GM23338 (cell line): Measurements from ENCODE around the gene SLC29A1.

Source experiments
- CREB1 ChIP-seq: fragments of 250-450 bp; sonication (Bioruptor Pico); IDR thresholded peaks from 2 replicates; pipeline ENCODE4 v1.5.0; 2020; ENCODE audit warnings: low read depth, mild to moderate bottlenecking, moderate library complexity
- EZH2 ChIP-seq: fragments of 200-600 bp; sonication (generic); IDR thresholded peaks from one replicate; pipeline ENCODE4 v1.8.0; 2017; ENCODE audit warnings: antibody characterized with exemption, mild to moderate bottlenecking, low read depth; ENCODE audit not compliant: unreplicated experiment
- EZH2phosphoT487 ChIP-seq: fragments of 200-600 bp; sonication (generic); IDR thresholded peaks from one replicate; pipeline ENCODE4 v1.8.1; 2018; ENCODE audit warnings: antibody characterized with exemption; ENCODE audit not compliant: unreplicated experiment
- JUNB ChIP-seq: IDR thresholded peaks from one replicate; pipeline ENCODE4 v1.6.1; 2016; ENCODE audit warnings: antibody characterized with exemption; ENCODE audit not compliant: unreplicated experiment
- NANOG ChIP-seq: IDR thresholded peaks from 2 replicates; pipeline ENCODE4 v1.6.1; 2016; ENCODE audit warnings: antibody characterized with exemption, borderline replicate concordance
- POLR2AphosphoS5 ChIP-seq: IDR thresholded peaks from 2 replicates; pipeline ENCODE4 v1.6.1; 2016; ENCODE audit warnings: antibody characterized with exemption, low read depth
- STAT1 ChIP-seq: IDR thresholded peaks from one replicate; pipeline ENCODE4 v1.6.1; 2016; ENCODE audit warnings: antibody characterized with exemption; ENCODE audit not compliant: unreplicated experiment
- ZNF114 ChIP-seq: fragments of 250-450 bp; sonication (Bioruptor Pico); IDR thresholded peaks from 2 replicates; pipeline ENCODE4 v1.5.0; 2020; ENCODE audit warnings: mild to moderate bottlenecking, moderate library complexity
- ZNF331 ChIP-seq: fragments of 250-450 bp; sonication (Bioruptor Pico); IDR thresholded peaks from 2 replicates; pipeline ENCODE4 v1.5.0; 2020; ENCODE audit warnings: low read depth, mild to moderate bottlenecking, moderate library complexity
- TF ChIP-seq, protein P1 (sequence below), 2 experiments: fragments of 200-600 bp in 1 of 2; sonication (generic) in 1 of 2; conservative IDR thresholded peaks; 2 replicates each; pipeline versions ENCODE4 v1.5.1 to v1.6.1; 2016 to 2017; ENCODE audit warnings: antibody characterized with exemption in 2 of 2, low read depth in 2 of 2, mild to moderate bottlenecking in 2 of 2, moderate library complexity in 1 of 2
- TF ChIP-seq, protein P2 (sequence below): IDR thresholded peaks from one replicate; pipeline ENCODE4 v1.6.1; 2018; ENCODE audit warnings: antibody characterized with exemption; ENCODE audit not compliant: unreplicated experiment
- TF ChIP-seq, protein P3 (sequence below): IDR thresholded peaks from 2 replicates; pipeline ENCODE4 v1.6.1; 2016; ENCODE audit warnings: antibody characterized with exemption
- TF ChIP-seq, protein P4 (sequence below): fragments of 250-450 bp; sonication (Bioruptor Pico); IDR thresholded peaks from 2 replicates; pipeline ENCODE4 v1.5.0; 2020; ENCODE audit warnings: mild to moderate bottlenecking, moderate library complexity

DNA sequence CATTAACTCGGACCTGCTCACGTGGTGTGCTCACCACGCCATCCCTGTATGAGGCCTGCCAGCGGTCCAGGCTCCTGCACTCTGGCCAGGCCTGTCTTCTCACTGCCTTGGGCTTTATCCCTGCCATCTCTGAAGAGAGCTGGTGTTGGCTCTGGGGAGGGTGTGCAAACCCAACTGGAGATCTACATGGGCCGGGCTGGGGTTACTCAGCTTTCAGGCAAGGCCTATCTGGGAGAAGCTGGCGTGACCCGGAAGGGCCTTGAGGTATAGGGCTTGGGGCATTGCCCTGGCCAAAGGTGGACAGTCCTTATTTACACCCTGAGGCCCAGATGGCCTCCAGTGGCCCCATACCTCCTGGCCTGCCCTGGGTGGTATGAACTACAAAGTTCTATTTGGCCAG, 5.0 kb downstream of the SLC29A1 start:
- TF ChIP-seq, protein P1, sequence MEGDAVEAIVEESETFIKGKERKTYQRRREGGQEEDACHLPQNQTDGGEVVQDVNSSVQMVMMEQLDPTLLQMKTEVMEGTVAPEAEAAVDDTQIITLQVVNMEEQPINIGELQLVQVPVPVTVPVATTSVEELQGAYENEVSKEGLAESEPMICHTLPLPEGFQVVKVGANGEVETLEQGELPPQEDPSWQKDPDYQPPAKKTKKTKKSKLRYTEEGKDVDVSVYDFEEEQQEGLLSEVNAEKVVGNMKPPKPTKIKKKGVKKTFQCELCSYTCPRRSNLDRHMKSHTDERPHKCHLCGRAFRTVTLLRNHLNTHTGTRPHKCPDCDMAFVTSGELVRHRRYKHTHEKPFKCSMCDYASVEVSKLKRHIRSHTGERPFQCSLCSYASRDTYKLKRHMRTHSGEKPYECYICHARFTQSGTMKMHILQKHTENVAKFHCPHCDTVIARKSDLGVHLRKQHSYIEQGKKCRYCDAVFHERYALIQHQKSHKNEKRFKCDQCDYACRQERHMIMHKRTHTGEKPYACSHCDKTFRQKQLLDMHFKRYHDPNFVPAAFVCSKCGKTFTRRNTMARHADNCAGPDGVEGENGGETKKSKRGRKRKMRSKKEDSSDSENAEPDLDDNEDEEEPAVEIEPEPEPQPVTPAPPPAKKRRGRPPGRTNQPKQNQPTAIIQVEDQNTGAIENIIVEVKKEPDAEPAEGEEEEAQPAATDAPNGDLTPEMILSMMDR (conservative IDR thresholded peaks at IDR 0.05; ENCODE audit: low read depth in 2 of 2), result no peak
- no peak for TF ChIP-seq EZH2phosphoT487
- no peak for TF ChIP-seq EZH2
- TF ChIP-seq, protein P2, sequence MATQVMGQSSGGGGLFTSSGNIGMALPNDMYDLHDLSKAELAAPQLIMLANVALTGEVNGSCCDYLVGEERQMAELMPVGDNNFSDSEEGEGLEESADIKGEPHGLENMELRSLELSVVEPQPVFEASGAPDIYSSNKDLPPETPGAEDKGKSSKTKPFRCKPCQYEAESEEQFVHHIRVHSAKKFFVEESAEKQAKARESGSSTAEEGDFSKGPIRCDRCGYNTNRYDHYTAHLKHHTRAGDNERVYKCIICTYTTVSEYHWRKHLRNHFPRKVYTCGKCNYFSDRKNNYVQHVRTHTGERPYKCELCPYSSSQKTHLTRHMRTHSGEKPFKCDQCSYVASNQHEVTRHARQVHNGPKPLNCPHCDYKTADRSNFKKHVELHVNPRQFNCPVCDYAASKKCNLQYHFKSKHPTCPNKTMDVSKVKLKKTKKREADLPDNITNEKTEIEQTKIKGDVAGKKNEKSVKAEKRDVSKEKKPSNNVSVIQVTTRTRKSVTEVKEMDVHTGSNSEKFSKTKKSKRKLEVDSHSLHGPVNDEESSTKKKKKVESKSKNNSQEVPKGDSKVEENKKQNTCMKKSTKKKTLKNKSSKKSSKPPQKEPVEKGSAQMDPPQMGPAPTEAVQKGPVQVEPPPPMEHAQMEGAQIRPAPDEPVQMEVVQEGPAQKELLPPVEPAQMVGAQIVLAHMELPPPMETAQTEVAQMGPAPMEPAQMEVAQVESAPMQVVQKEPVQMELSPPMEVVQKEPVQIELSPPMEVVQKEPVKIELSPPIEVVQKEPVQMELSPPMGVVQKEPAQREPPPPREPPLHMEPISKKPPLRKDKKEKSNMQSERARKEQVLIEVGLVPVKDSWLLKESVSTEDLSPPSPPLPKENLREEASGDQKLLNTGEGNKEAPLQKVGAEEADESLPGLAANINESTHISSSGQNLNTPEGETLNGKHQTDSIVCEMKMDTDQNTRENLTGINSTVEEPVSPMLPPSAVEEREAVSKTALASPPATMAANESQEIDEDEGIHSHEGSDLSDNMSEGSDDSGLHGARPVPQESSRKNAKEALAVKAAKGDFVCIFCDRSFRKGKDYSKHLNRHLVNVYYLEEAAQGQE, result no peak
- no peak for TF ChIP-seq ZNF114
- no peak for TF ChIP-seq POLR2AphosphoS5
- TF ChIP-seq CREB1 (CRISPR knock-in tag), result no peak
- no peak for TF ChIP-seq JUNB
- TF ChIP-seq NANOG, result no peak
- no peak for TF ChIP-seq STAT1
- TF ChIP-seq, protein P3, sequence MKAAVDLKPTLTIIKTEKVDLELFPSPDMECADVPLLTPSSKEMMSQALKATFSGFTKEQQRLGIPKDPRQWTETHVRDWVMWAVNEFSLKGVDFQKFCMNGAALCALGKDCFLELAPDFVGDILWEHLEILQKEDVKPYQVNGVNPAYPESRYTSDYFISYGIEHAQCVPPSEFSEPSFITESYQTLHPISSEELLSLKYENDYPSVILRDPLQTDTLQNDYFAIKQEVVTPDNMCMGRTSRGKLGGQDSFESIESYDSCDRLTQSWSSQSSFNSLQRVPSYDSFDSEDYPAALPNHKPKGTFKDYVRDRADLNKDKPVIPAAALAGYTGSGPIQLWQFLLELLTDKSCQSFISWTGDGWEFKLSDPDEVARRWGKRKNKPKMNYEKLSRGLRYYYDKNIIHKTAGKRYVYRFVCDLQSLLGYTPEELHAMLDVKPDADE, result no peak
- TF ChIP-seq, protein P4, sequence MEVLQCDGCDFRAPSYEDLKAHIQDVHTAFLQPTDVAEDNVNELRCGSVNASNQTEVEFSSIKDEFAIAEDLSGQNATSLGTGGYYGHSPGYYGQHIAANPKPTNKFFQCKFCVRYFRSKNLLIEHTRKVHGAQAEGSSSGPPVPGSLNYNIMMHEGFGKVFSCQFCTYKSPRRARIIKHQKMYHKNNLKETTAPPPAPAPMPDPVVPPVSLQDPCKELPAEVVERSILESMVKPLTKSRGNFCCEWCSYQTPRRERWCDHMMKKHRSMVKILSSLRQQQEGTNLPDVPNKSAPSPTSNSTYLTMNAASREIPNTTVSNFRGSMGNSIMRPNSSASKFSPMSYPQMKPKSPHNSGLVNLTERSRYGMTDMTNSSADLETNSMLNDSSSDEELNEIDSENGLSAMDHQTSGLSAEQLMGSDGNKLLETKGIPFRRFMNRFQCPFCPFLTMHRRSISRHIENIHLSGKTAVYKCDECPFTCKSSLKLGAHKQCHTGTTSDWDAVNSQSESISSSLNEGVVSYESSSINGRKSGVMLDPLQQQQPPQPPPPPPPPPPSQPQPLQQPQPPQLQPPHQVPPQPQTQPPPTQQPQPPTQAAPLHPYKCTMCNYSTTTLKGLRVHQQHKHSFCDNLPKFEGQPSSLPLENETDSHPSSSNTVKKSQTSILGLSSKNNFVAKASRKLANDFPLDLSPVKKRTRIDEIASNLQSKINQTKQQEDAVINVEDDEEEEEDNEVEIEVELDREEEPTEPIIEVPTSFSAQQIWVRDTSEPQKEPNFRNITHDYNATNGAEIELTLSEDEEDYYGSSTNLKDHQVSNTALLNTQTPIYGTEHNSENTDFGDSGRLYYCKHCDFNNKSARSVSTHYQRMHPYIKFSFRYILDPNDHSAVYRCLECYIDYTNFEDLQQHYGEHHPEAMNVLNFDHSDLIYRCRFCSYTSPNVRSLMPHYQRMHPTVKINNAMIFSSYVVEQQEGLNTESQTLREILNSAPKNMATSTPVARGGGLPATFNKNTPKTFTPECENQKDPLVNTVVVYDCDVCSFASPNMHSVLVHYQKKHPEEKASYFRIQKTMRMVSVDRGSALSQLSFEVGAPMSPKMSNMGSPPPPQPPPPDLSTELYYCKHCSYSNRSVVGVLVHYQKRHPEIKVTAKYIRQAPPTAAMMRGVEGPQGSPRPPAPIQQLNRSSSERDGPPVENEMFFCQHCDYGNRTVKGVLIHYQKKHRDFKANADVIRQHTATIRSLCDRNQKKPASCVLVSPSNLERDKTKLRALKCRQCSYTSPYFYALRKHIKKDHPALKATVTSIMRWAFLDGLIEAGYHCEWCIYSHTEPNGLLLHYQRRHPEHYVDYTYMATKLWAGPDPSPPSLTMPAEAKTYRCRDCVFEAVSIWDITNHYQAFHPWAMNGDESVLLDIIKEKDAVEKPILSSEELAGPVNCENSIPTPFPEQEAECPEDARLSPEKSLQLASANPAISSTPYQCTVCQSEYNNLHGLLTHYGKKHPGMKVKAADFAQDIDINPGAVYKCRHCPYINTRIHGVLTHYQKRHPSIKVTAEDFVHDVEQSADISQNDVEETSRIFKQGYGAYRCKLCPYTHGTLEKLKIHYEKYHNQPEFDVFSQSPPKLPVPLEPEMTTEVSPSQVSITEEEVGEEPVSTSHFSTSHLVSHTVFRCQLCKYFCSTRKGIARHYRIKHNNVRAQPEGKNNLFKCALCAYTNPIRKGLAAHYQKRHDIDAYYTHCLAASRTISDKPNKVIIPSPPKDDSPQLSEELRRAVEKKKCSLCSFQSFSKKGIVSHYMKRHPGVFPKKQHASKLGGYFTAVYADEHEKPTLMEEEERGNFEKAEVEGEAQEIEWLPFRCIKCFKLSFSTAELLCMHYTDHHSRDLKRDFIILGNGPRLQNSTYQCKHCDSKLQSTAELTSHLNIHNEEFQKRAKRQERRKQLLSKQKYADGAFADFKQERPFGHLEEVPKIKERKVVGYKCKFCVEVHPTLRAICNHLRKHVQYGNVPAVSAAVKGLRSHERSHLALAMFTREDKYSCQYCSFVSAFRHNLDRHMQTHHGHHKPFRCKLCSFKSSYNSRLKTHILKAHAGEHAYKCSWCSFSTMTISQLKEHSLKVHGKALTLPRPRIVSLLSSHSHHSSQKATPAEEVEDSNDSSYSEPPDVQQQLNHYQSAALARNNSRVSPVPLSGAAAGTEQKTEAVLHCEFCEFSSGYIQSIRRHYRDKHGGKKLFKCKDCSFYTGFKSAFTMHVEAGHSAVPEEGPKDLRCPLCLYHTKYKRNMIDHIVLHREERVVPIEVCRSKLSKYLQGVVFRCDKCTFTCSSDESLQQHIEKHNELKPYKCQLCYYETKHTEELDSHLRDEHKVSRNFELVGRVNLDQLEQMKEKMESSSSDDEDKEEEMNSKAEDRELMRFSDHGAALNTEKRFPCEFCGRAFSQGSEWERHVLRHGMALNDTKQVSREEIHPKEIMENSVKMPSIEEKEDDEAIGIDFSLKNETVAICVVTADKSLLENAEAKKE, result no peak
- no peak for TF ChIP-seq ZNF331
